Osteocyte (in vitro differentiated cells): ENCODE data around the gene GXYLT1. TPM values are rescaled to one million over a fixed set of nuclear protein-coding genes. Genes with fewer than 3 reads are reported as not detected.

Experiments
- DNase-seq: peaks from one replicate; pipeline ENCODE4 v3.0.0; 2021; ENCODE audit warnings: mixed read lengths; ENCODE audit not compliant: unreplicated experiment; ENCODE audit errors: extremely low spot score
- H3K27ac Mint-ChIP-seq: one replicate; pipeline ENCODE4 v1.8.0; 2021; ENCODE audit warnings: mild to moderate bottlenecking, mixed read lengths; ENCODE audit not compliant: unreplicated experiment
- H3K27me3 Mint-ChIP-seq: one replicate; pipeline ENCODE4 v1.8.0; 2021; ENCODE audit warnings: mixed read lengths; ENCODE audit not compliant: unreplicated experiment
- H3K36me3 Mint-ChIP-seq: one replicate; pipeline ENCODE4 v1.8.0; 2021; ENCODE audit warnings: mixed read lengths; ENCODE audit not compliant: unreplicated experiment
- H3K4me1 Mint-ChIP-seq: one replicate; pipeline ENCODE4 v1.8.0; 2021; ENCODE audit warnings: mixed read lengths; ENCODE audit not compliant: unreplicated experiment
- H3K4me3 Mint-ChIP-seq: one replicate; pipeline ENCODE4 v1.8.0; 2021; ENCODE audit warnings: mild to moderate bottlenecking, moderate library complexity, mixed read lengths; ENCODE audit not compliant: unreplicated experiment
- H3K9me3 Mint-ChIP-seq: one replicate; pipeline ENCODE4 v1.8.0; 2021; ENCODE audit warnings: mixed read lengths; ENCODE audit not compliant: unreplicated experiment
- total RNA-seq: library from RNA; stranded (reverse); gene quantifications from 2 replicates; pipeline ENCODE4 v1.2.1, GENCODE V29; 2021
- TF ChIP-seq, protein P1 (sequence below): fragments of 200-600 bp; sonication (generic); IDR thresholded peaks from 2 replicates; pipeline ENCODE4 v1.5.0; 2021; ENCODE audit warnings: antibody characterized with exemption, mild to moderate bottlenecking, moderate library complexity

The GXYLT1 gene
- total RNA-seq, 1 donor from 2014 or later = 8.5 TPM

DNA sequence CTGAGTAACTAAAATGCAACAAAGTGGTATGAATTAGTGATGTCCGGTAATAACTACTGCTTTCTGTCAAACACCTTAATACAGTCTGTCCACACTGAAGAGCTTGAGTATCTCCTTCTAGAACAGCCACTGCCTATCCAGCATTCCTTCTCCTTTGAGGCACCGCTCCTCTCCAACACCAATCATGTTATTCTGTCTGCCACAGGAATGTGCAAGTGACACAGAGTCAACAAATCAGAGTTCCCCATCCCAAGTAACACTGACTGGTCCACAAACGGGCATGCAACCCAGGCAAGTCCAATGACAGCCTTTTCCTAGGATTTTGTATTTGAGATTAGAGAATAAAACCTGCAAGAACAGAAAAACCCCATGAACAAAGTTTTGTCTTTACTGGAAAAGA, 3.8 kb downstream of the GXYLT1 start:
- no peak for DNase-seq
- H3K4me3 Mint-ChIP-seq = no peak overlapping the region
- TF ChIP-seq, protein P1, sequence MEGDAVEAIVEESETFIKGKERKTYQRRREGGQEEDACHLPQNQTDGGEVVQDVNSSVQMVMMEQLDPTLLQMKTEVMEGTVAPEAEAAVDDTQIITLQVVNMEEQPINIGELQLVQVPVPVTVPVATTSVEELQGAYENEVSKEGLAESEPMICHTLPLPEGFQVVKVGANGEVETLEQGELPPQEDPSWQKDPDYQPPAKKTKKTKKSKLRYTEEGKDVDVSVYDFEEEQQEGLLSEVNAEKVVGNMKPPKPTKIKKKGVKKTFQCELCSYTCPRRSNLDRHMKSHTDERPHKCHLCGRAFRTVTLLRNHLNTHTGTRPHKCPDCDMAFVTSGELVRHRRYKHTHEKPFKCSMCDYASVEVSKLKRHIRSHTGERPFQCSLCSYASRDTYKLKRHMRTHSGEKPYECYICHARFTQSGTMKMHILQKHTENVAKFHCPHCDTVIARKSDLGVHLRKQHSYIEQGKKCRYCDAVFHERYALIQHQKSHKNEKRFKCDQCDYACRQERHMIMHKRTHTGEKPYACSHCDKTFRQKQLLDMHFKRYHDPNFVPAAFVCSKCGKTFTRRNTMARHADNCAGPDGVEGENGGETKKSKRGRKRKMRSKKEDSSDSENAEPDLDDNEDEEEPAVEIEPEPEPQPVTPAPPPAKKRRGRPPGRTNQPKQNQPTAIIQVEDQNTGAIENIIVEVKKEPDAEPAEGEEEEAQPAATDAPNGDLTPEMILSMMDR = no peak
- no peaks in the 10 kb centered on the region for H3K27me3 Mint-ChIP-seq
- no peaks in the 10 kb centered on the region for H3K36me3 Mint-ChIP-seq
- H3K9me3 Mint-ChIP-seq = no peaks in the 10 kb centered on the region
- H3K4me1 Mint-ChIP-seq = peaks cover 28% of the 10 kb centered on the region
- H3K27ac Mint-ChIP-seq = no peak overlapping the region

DNA sequence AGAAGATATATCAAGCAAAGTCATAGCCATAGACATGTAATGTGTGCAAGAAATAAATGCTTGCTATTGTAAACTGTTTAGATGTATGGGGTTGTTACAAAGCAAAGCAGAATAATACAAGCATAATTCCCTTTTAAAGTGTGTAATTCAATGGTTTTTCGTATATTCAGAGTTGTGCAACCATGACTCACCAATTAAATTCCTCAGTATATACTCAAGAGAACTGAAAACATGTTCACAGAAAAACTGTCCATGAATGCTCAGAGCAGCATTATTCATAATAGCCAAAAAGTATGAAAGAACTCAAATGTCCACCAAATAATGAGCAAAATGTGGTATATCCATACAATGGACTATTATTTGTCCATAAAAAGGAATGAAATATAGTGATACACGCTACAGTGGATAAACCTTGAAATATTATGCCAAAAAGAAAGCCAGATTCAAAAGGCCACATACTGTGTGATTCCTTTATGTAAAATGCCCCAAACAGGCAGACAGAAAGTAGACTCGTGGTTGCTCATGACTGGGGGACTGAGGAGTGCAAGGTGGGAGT, 9.3 kb downstream of the GXYLT1 start:
- TF ChIP-seq, protein P1 = no peak
- DNase-seq = no peak
- Mint-ChIP-seq H3K27ac (peak overlapping the region; percentile 15), H3K4me3 (no peak overlapping the region), H3K36me3 (no peaks in the 10 kb centered on the region), H3K4me1 (peaks cover 23% of the 10 kb centered on the region), H3K27me3 (no peaks in the 10 kb centered on the region), H3K9me3 (no peaks in the 10 kb centered on the region)

GRCh38 chr12:42130672-42131402, 13.8 kb downstream of the GXYLT1 start:
- TF ChIP-seq, protein P1 = no peak
- H3K4me1 Mint-ChIP-seq = peaks cover 29% of the 10 kb centered on the region
- H3K36me3 Mint-ChIP-seq = no peaks in the 10 kb centered on the region
- DNase-seq = no peak
- H3K9me3 Mint-ChIP-seq = no peaks in the 10 kb centered on the region
- no peak overlapping the region for H3K27ac Mint-ChIP-seq
- no peak overlapping the region for H3K4me3 Mint-ChIP-seq
- no peaks in the 10 kb centered on the region for H3K27me3 Mint-ChIP-seq

DNA sequence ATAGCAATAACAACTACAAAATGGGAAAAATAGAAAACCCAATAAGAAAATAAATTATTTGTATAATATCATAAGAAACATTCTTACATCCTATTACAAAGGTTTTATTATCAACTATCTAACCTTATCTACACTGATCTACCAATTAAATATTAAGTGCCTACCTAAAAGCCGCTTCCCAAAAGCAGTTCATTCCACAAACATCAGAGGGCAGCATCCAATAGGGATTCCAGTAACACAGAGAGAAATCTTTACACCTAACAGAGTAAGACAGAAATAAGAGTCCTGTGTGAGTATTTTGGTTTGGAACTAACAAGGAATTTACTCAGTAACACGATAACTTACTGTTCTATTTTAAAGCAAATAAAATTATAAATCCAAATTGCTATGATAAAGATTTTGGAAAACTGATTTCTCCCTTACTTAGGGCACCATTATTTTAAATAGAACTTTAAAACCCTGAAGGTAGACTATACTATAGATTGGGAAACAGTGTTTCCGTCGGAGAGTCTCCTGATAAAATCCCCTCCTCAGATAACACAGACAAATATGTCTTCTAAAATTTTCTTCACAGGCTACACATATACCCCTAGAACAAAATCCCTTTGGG, 15.0 kb downstream of the GXYLT1 start:
- no peak overlapping the region for H3K27ac Mint-ChIP-seq

DNA sequence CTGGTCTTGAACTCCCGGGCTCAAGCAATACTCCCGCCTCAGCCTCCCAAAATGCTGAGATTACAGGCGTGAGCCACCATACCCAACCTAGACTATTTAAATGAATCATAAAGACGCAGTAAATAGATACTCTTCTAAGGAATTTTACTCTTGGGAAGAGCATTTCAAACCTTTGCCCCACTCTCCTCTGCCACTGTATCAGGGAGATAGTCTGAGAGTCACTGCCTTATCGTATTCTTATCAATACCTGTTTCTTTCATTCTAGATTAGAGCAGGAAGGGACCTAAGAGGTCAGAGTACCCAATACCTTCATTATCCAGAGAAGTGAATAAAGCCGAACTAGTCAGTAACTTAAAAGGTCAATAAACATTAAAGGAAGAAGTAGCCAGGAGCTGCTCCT, 15.8 kb downstream of the GXYLT1 start:
- H3K4me3 Mint-ChIP-seq = no peak overlapping the region
- no peak for DNase-seq
- TF ChIP-seq, protein P1 = no peak
- no peaks in the 10 kb centered on the region for H3K9me3 Mint-ChIP-seq
- H3K27me3 Mint-ChIP-seq = no peaks in the 10 kb centered on the region
- peaks cover 23% of the 10 kb centered on the region for H3K4me1 Mint-ChIP-seq
- no peak overlapping the region for H3K27ac Mint-ChIP-seq
- H3K36me3 Mint-ChIP-seq = no peaks in the 10 kb centered on the region

More for the DNA sequence above, 15.0 kb downstream of the GXYLT1 start:
- Mint-ChIP-seq H3K4me1 (peaks cover 23% of the 10 kb centered on the region), H3K9me3 (no peaks in the 10 kb centered on the region), H3K4me3 (no peak overlapping the region), H3K27me3 (no peaks in the 10 kb centered on the region), H3K36me3 (no peaks in the 10 kb centered on the region)
- TF ChIP-seq, protein P1 = peak; percentile 91
- no peak for DNase-seq
